ENCODE measurements around the gene TUT1. TPM values are rescaled to one million over a fixed set of nuclear protein-coding genes. Genes with fewer than 3 reads are reported as not detected.
A peak's percentile ranks its signal among the peaks of the same experiment; 100 is the strongest.

Gene TUT1
- total and polyA plus RNA-seq, 4 donors = 5.6 to 15.8 (median 13.7) TPM

DNA sequence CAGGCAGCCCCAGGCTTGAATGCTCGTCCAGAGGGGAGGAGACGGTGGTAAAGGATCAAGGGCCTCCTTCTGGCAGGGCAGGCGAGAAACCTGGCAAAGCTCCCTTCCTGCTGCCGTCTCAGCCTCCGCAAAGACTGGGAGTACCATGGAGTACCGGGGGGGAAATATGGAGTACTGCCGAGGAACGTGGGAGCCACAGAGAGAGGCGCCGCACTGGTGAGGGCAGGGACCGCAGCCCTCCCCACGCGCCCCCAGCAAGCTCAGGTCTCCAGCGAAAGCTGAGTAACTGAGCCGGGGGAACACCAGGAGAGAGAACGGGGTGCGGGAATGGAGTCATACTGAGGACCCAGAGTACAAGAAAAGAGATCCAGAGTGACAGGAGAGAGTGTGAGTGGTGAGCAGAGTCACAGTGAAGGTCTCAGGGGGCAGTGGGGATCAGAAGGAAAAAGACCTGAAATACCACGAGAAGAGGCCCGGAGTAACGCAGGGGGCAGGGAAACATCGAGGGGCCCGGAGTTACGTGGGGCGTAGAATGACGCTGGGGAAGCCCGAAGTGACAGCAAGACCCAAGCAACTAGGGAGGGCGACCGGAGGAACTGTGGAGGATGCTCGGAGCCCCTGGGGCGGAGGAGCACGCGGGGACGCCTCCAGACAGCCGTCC, 20.5 kb upstream of the TUT1 start:
- DNase-seq (ENCODE audit: low spot score) = no peak
- peaks cover 0 to 19% (median 2%) of the 10 kb centered on the region in 4 donors for H3K36me3 ChIP-seq (ENCODE audit: control insufficient read depth in 4 of 4, insufficient read depth in 3 of 4, low read depth in 1 of 4, low read length in 3 of 4)

DNA sequence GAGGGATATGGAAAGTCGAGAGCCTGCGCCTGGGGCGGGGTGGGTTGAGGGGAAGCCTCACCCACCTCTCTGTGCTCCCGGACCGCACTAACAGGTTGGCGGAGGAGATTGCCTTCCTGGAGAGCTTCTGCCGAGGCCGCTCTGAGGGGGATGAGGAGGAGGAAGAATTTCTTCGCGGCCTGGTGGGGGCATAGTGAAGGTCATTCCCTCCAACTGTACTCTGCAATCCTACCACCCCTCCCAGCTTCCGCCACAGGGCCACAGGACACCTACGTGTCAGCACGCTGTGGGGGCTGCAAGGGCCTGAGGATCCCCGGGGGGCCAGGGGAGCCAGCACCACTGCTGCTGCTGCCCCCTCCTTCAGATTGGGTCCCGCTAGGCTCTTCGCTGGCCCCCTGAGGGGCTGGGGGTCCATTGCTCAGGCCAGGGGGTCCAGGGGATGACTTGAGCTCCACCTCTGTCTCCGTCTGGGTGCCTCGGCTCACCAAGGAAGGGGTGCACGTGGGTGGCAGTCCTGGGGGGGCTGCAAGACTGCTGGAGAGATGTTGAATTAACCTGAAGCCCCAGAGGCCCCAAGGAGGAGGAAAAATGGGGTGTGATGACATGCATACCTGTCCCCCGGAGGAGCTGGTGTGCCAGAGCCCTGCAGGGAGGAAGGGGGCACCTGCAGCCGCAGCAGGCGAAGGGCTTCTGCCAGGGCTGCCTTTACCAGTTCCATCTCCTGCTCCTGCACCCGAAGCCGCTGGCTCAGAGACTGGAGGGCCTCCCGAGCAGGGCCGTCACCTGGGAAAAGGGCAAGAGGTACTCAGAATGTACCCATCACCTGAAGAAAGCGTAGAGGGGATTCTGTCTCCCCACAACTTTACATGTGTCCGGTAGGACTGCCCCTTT, 19.7 kb upstream of the TUT1 start:
- Histone ChIP-seq H3K36me3 (ENCODE audit: control insufficient read depth in 4 of 4, insufficient read depth in 3 of 4, low read depth in 1 of 4, low read length in 3 of 4) (peaks cover 0 to 15% (median 2%) of the 10 kb centered on the region in 4 donors), H3K9me3 (ENCODE audit: control insufficient read depth in 4 of 4, low read length in 3 of 4) (no peaks in the 10 kb centered on the region), H3K27me3 (ENCODE audit: control insufficient read depth in 4 of 4, insufficient read depth in 4 of 4, low read length in 3 of 4) (no peaks in the 10 kb centered on the region), H3K4me3 (ENCODE audit: low read depth in 1 of 3, low read length in 3 of 3) (peak overlapping the region; percentile 64 to 83 (median 76)), H3K27ac (ENCODE audit: low read depth in 1 of 2, low read length in 2 of 2) (peak overlapping the region; percentile 73 to 88), H3K9ac (ENCODE audit: low read depth in 1 of 2, low read length in 2 of 2) (peak overlapping the region in 1 of 2 donors; percentile 48), H3K4me1 (ENCODE audit: control insufficient read depth in 4 of 4, insufficient read depth in 4 of 4, low read length in 3 of 4) (peaks cover 11 to 44% (median 28%) of the 10 kb centered on the region in 4 donors)
- TF ChIP-seq FOXA2 (IDR thresholded peaks at IDR 0.05) (no peak), JUND (IDR thresholded peaks at IDR 0.05) (no peak), RXRA (IDR thresholded peaks at IDR 0.05) (no peak), EGR1 (IDR thresholded peaks at IDR 0.05; ENCODE audit: low read depth in 2 of 2) (no peak), TAF1 (conservative IDR thresholded peaks at IDR 0.05) (no peak), GABPA (IDR thresholded peaks at IDR 0.05 in 1 of 2, conservative IDR thresholded peaks at IDR 0.05 in 1 of 2) (no peak)
- TF ChIP-seq, protein P1, sequence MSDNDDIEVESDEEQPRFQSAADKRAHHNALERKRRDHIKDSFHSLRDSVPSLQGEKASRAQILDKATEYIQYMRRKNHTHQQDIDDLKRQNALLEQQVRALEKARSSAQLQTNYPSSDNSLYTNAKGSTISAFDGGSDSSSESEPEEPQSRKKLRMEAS (IDR thresholded peaks at IDR 0.05) = no peak
- DNase-seq (ENCODE audit: low spot score) = no peak
- WGBS = 77% methylated on average over 28 of the region's 28 CpGs

More for the DNA sequence above, 20.5 kb upstream of the TUT1 start:
- Histone ChIP-seq H3K9ac (ENCODE audit: low read depth in 1 of 2, low read length in 2 of 2) (peak overlapping the region; percentile 21 to 48), H3K4me3 (ENCODE audit: low read depth in 1 of 3, low read length in 3 of 3) (peak overlapping the region; percentile 64 to 83 (median 76)), H3K27me3 (ENCODE audit: control insufficient read depth in 4 of 4, insufficient read depth in 4 of 4, low read length in 3 of 4) (no peaks in the 10 kb centered on the region), H3K4me1 (ENCODE audit: control insufficient read depth in 4 of 4, insufficient read depth in 4 of 4, low read length in 3 of 4) (peaks cover 11 to 41% (median 25%) of the 10 kb centered on the region in 4 donors), H3K9me3 (ENCODE audit: control insufficient read depth in 4 of 4, low read length in 3 of 4) (no peaks in the 10 kb centered on the region), H3K27ac (ENCODE audit: low read depth in 1 of 2, low read length in 2 of 2) (peak overlapping the region; percentile 73 to 88)
- WGBS = 3% methylated on average over 34 of the region's 34 CpGs
- TF ChIP-seq SP1 (IDR thresholded peaks at IDR 0.05) = no peak
- no peak for TF ChIP-seq YY1 (IDR thresholded peaks at IDR 0.05)

DNA sequence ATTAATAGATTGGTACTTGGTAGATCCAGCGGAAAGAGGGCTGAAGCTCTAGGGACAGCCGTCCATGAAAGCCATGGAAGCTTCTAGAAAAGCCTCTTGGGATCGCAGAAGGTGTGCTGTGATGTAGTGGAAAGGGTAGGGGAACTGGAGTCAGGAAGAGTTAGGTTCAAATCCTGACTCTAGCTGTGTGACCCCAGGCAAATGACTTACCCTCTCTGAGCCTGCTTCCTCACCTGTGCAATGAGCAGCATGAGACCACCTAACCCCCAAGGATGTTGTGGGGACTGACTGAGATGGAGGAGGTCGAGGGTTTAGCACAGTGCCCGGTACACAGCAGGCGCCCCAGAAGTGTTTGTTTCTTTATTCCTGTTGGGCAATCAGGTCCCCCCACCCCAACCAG, 19.1 kb upstream of the TUT1 start:
- Histone ChIP-seq H3K27me3 (ENCODE audit: control insufficient read depth in 4 of 4, insufficient read depth in 4 of 4, low read length in 3 of 4) (no peaks in the 10 kb centered on the region), H3K36me3 (ENCODE audit: control insufficient read depth in 4 of 4, insufficient read depth in 3 of 4, low read depth in 1 of 4, low read length in 3 of 4) (peaks cover 0 to 15% (median 2%) of the 10 kb centered on the region in 4 donors), H3K9ac (ENCODE audit: low read depth in 1 of 2, low read length in 2 of 2) (no peak overlapping the region), H3K4me3 (ENCODE audit: low read depth in 1 of 3, low read length in 3 of 3) (no peak overlapping the region), H3K4me1 (ENCODE audit: control insufficient read depth in 4 of 4, insufficient read depth in 4 of 4, low read length in 3 of 4) (peaks cover 11 to 51% (median 32%) of the 10 kb centered on the region in 4 donors), H3K27ac (ENCODE audit: low read depth in 1 of 2, low read length in 2 of 2) (no peak overlapping the region), H3K9me3 (ENCODE audit: control insufficient read depth in 4 of 4, low read length in 3 of 4) (no peaks in the 10 kb centered on the region)
- WGBS = 89% methylated on average over 6 of the region's 6 CpGs
- no peak for DNase-seq (ENCODE audit: low spot score)
- TF ChIP-seq HNF4A (conservative IDR thresholded peaks at IDR 0.05) (no peak), RXRA (IDR thresholded peaks at IDR 0.05) (no peak), RAD21 (IDR thresholded peaks at IDR 0.05) (no peak), GABPA (IDR thresholded peaks at IDR 0.05 in 1 of 2, conservative IDR thresholded peaks at IDR 0.05 in 1 of 2) (no peak), YY1 (IDR thresholded peaks at IDR 0.05) (no peak), NR2F2 (IDR thresholded peaks at IDR 0.05) (no peak), EGR1 (IDR thresholded peaks at IDR 0.05; ENCODE audit: low read depth in 2 of 2) (no peak), SP1 (IDR thresholded peaks at IDR 0.05) (no peak), JUND (IDR thresholded peaks at IDR 0.05) (no peak), TAF1 (conservative IDR thresholded peaks at IDR 0.05) (no peak), FOXA2 (IDR thresholded peaks at IDR 0.05) (no peak)
- TF ChIP-seq, protein P2, sequence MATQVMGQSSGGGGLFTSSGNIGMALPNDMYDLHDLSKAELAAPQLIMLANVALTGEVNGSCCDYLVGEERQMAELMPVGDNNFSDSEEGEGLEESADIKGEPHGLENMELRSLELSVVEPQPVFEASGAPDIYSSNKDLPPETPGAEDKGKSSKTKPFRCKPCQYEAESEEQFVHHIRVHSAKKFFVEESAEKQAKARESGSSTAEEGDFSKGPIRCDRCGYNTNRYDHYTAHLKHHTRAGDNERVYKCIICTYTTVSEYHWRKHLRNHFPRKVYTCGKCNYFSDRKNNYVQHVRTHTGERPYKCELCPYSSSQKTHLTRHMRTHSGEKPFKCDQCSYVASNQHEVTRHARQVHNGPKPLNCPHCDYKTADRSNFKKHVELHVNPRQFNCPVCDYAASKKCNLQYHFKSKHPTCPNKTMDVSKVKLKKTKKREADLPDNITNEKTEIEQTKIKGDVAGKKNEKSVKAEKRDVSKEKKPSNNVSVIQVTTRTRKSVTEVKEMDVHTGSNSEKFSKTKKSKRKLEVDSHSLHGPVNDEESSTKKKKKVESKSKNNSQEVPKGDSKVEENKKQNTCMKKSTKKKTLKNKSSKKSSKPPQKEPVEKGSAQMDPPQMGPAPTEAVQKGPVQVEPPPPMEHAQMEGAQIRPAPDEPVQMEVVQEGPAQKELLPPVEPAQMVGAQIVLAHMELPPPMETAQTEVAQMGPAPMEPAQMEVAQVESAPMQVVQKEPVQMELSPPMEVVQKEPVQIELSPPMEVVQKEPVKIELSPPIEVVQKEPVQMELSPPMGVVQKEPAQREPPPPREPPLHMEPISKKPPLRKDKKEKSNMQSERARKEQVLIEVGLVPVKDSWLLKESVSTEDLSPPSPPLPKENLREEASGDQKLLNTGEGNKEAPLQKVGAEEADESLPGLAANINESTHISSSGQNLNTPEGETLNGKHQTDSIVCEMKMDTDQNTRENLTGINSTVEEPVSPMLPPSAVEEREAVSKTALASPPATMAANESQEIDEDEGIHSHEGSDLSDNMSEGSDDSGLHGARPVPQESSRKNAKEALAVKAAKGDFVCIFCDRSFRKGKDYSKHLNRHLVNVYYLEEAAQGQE (IDR thresholded peaks at IDR 0.05) = no peak
- TF ChIP-seq, protein P3, sequence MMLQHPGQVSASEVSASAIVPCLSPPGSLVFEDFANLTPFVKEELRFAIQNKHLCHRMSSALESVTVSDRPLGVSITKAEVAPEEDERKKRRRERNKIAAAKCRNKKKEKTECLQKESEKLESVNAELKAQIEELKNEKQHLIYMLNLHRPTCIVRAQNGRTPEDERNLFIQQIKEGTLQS (IDR thresholded peaks at IDR 0.05) = no peak
- TF ChIP-seq, protein P4, sequence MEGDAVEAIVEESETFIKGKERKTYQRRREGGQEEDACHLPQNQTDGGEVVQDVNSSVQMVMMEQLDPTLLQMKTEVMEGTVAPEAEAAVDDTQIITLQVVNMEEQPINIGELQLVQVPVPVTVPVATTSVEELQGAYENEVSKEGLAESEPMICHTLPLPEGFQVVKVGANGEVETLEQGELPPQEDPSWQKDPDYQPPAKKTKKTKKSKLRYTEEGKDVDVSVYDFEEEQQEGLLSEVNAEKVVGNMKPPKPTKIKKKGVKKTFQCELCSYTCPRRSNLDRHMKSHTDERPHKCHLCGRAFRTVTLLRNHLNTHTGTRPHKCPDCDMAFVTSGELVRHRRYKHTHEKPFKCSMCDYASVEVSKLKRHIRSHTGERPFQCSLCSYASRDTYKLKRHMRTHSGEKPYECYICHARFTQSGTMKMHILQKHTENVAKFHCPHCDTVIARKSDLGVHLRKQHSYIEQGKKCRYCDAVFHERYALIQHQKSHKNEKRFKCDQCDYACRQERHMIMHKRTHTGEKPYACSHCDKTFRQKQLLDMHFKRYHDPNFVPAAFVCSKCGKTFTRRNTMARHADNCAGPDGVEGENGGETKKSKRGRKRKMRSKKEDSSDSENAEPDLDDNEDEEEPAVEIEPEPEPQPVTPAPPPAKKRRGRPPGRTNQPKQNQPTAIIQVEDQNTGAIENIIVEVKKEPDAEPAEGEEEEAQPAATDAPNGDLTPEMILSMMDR (IDR thresholded peaks at IDR 0.05; ENCODE audit: low read depth, low read length, missing input control) = no peak
- TF ChIP-seq, protein P1 (IDR thresholded peaks at IDR 0.05) = no peak
- TF ChIP-seq, protein P5, sequence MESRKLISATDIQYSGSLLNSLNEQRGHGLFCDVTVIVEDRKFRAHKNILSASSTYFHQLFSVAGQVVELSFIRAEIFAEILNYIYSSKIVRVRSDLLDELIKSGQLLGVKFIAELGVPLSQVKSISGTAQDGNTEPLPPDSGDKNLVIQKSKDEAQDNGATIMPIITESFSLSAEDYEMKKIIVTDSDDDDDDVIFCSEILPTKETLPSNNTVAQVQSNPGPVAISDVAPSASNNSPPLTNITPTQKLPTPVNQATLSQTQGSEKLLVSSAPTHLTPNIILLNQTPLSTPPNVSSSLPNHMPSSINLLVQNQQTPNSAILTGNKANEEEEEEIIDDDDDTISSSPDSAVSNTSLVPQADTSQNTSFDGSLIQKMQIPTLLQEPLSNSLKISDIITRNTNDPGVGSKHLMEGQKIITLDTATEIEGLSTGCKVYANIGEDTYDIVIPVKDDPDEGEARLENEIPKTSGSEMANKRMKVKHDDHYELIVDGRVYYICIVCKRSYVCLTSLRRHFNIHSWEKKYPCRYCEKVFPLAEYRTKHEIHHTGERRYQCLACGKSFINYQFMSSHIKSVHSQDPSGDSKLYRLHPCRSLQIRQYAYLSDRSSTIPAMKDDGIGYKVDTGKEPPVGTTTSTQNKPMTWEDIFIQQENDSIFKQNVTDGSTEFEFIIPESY (IDR thresholded peaks at IDR 0.05) = no peak

Measured in liver (tissue), 9 donors.